Dendritic cell treated with granulocyte-macrophage colony-stimulating factor and Interleukin-4, amounts not matched to agents 40 ng/mL and 50 ng/mL, for 4 days (primary cell): ENCODE results near the gene ORC2.
A peak's percentile ranks its signal among the peaks of the same experiment; 100 is the strongest.
"Not testable (repeated sequence)": the region's sequence is repeated elsewhere in the genome, so short reads cannot be mapped to it uniquely, and the experiment has no call there.

Experiments
- H3K27ac Mint-ChIP-seq: one replicate; pipeline ENCODE4 v1.8.0; 2022; ENCODE audit warnings: mild to moderate bottlenecking, mixed read lengths
- H3K27me3 Mint-ChIP-seq: one replicate; pipeline ENCODE4 v1.8.0; 2022; ENCODE audit warnings: mild to moderate bottlenecking, mixed read lengths
- H3K36me3 Mint-ChIP-seq: one replicate; pipeline ENCODE4 v1.8.0; 2022; ENCODE audit warnings: low read depth, mixed read lengths
- H3K4me1 Mint-ChIP-seq: one replicate; pipeline ENCODE4 v1.8.0; 2022; ENCODE audit warnings: low read depth, mixed read lengths
- H3K4me3 Mint-ChIP-seq: one replicate; pipeline ENCODE4 v1.8.0; 2022; ENCODE audit warnings: mild to moderate bottlenecking, moderate library complexity, mixed read lengths
- H3K9me3 Mint-ChIP-seq: one replicate; pipeline ENCODE4 v1.8.0; 2022; ENCODE audit warnings: mixed read lengths
- intact Hi-C: fragments of 100-400 bp; cut with micrococcal nuclease; formaldehyde crosslinking; loops from one replicate; pipeline ENCODE4 v1.15.0; 2022

ORC2 gene

GRCh38 chr2:200909958-200910357, 53.5 kb downstream of the ORC2 start:
- Mint-ChIP-seq H3K9me3 (no peaks in the 10 kb centered on the region), H3K4me3 (no peak overlapping the region), H3K27me3 (no peaks in the 10 kb centered on the region), H3K4me1 (no peaks in the 10 kb centered on the region), H3K36me3 (peaks cover 66% of the 10 kb centered on the region), H3K27ac (no peak overlapping the region)
- intact Hi-C loops, result no loop called here

GRCh38 chr2:200905618-200906296, 57.7 kb downstream of the ORC2 start:
- Mint-ChIP-seq H3K4me3 (no peak overlapping the region), H3K9me3 (no peaks in the 10 kb centered on the region), H3K27me3 (no peaks in the 10 kb centered on the region), H3K27ac (no peak overlapping the region), H3K36me3 (peaks cover 45% of the 10 kb centered on the region), H3K4me1 (peaks cover 9% of the 10 kb centered on the region)
- intact Hi-C loops, result no loop called here

GRCh38 chr2:200901459-200902072, 61.9 kb downstream of the ORC2 start:
- peaks cover 9% of the 10 kb centered on the region for H3K4me1 Mint-ChIP-seq
- H3K27me3 Mint-ChIP-seq, result no peaks in the 10 kb centered on the region
- no peaks in the 10 kb centered on the region for H3K9me3 Mint-ChIP-seq
- H3K27ac Mint-ChIP-seq, result no peak overlapping the region
- intact Hi-C loops, result loop anchor here (1.0 to 5.0 kb wide), 3 partner anchors 170 to 331 kb away; partner anchors contain the start of gene HYCC2
- no peak overlapping the region for H3K4me3 Mint-ChIP-seq
- peaks cover 43% of the 10 kb centered on the region for H3K36me3 Mint-ChIP-seq

GRCh38 chr2:200899482-200899881, 64.0 kb downstream of the ORC2 start:
- H3K27ac Mint-ChIP-seq, result no peak overlapping the region
- no peaks in the 10 kb centered on the region for H3K27me3 Mint-ChIP-seq
- no peak overlapping the region for H3K4me3 Mint-ChIP-seq
- intact Hi-C loops, result no loop called here
- peaks cover 60% of the 10 kb centered on the region for H3K36me3 Mint-ChIP-seq
- no peaks in the 10 kb centered on the region for H3K9me3 Mint-ChIP-seq
- peaks cover 9% of the 10 kb centered on the region for H3K4me1 Mint-ChIP-seq

- Mint-ChIP-seq H3K27me3 (no peaks in the 10 kb centered on the region), H3K27ac (peak within 1 kb of the TSS; percentile 98), H3K4me1 (peaks cover 45% of the 10 kb centered on the region), H3K36me3 (peaks cover 70% of the 10 kb centered on the region), H3K9me3 (no peaks in the 10 kb centered on the region), H3K4me3 (peak within 1 kb of the TSS; percentile 94)
- intact Hi-C loops, result loop anchor here (1.0 to 2.0 kb wide), 3 partner anchors 25 to 176 kb away; partner anchors contain the start of genes BZW1 and CLK1
Observed at GRCh38 chr2:200888704-200889625, 74.5 kb downstream of the ORC2 start, which contains the start of the genes NIF3L1 and PPIL3. NIF3L1 (plus strand) TSS chr2:200889371; CDS start chr2:200891944, 2,573 bp downstream. PPIL3 (minus strand) TSS chr2:200889077; CDS start chr2:200887615, 1,462 bp downstream.

- peak overlapping the region; percentile 48 for H3K27ac Mint-ChIP-seq
- peaks cover 78% of the 10 kb centered on the region for H3K36me3 Mint-ChIP-seq
- H3K9me3 Mint-ChIP-seq, H3K27me3 Mint-ChIP-seq, intact Hi-C loops, H3K4me3 Mint-ChIP-seq: not testable (repeated sequence)
- peaks cover 21% of the 10 kb centered on the region for H3K4me1 Mint-ChIP-seq
Observed at GRCh38 chr2:200881715-200882249, 81.7 kb downstream of the ORC2 start.

- Mint-ChIP-seq H3K4me1 (peaks cover 13% of the 10 kb centered on the region), H3K9me3 (no peaks in the 10 kb centered on the region), H3K36me3 (peaks cover 87% of the 10 kb centered on the region), H3K27me3 (no peaks in the 10 kb centered on the region), H3K4me3 (no peak overlapping the region), H3K27ac (no peak overlapping the region)
- intact Hi-C loops, result no loop called here
Observed at GRCh38 chr2:200878289-200878880, 85.1 kb downstream of the ORC2 start.

- H3K36me3 Mint-ChIP-seq, result peaks cover 87% of the 10 kb centered on the region
- intact Hi-C loops, result no loop called here
- no peak overlapping the region for H3K4me3 Mint-ChIP-seq
- H3K27ac Mint-ChIP-seq, result no peak overlapping the region
- H3K4me1 Mint-ChIP-seq, result peaks cover 14% of the 10 kb centered on the region
- H3K9me3 Mint-ChIP-seq, result no peaks in the 10 kb centered on the region
- no peaks in the 10 kb centered on the region for H3K27me3 Mint-ChIP-seq
Observed at GRCh38 chr2:200877443-200877842, 86.0 kb downstream of the ORC2 start.

- peaks cover 22% of the 10 kb centered on the region for H3K4me1 Mint-ChIP-seq
- H3K27me3 Mint-ChIP-seq, result no peaks in the 10 kb centered on the region
- H3K4me3 Mint-ChIP-seq, result no peak overlapping the region
- peaks cover 62% of the 10 kb centered on the region for H3K36me3 Mint-ChIP-seq
- intact Hi-C loops, result no loop called here
- H3K27ac Mint-ChIP-seq, result no peak overlapping the region
- H3K9me3 Mint-ChIP-seq, result no peaks in the 10 kb centered on the region
Observed at GRCh38 chr2:200873560-200873959, 89.9 kb downstream of the ORC2 start.

GRCh38 chr2:200871151-200871550, 92.3 kb downstream of the ORC2 start:
- no peaks in the 10 kb centered on the region for H3K27me3 Mint-ChIP-seq
- no peaks in the 10 kb centered on the region for H3K9me3 Mint-ChIP-seq
- intact Hi-C loops, result no loop called here
- H3K36me3 Mint-ChIP-seq, result peaks cover 51% of the 10 kb centered on the region
- H3K4me3 Mint-ChIP-seq, result no peak overlapping the region
- H3K4me1 Mint-ChIP-seq, result peaks cover 32% of the 10 kb centered on the region
- no peak overlapping the region for H3K27ac Mint-ChIP-seq

- no peaks in the 10 kb centered on the region for H3K27me3 Mint-ChIP-seq
- peaks cover 38% of the 10 kb centered on the region for H3K4me1 Mint-ChIP-seq
- peaks cover 35% of the 10 kb centered on the region for H3K36me3 Mint-ChIP-seq
- peak overlapping the region; percentile 48 for H3K27ac Mint-ChIP-seq
- H3K4me3 Mint-ChIP-seq, result no peak overlapping the region
- intact Hi-C loops, result no loop called here
- H3K9me3 Mint-ChIP-seq, result no peaks in the 10 kb centered on the region
Observed at GRCh38 chr2:200869014-200869413, 94.4 kb downstream of the ORC2 start.

- Mint-ChIP-seq H3K9me3 (no peaks in the 10 kb centered on the region), H3K4me1 (peaks cover 51% of the 10 kb centered on the region), H3K4me3 (peak within 1 kb of the TSS; percentile 100), H3K36me3 (peaks cover 48% of the 10 kb centered on the region), H3K27me3 (no peaks in the 10 kb centered on the region), H3K27ac (peak within 1 kb of the TSS; percentile 99)
- intact Hi-C loops, result loop anchor here (1.0 to 2.0 kb wide), 2 partner anchors 24 to 54 kb away; partner anchors contain the start of gene BZW1
Observed at GRCh38 chr2:200864176-200865034, 99.1 kb downstream of the ORC2 start, which contains the start of gene CLK1. CLK1 (minus strand) TSS chr2:200864658; CDS start chr2:200861862, 2,796 bp downstream.
